ENCODE measurements around the gene RBM3.

GRCh38 chrX:48576108-48576507 is 1.8 kb downstream of the RBM3 start:
- no peak for TF ChIP-seq SPI1 (IDR thresholded peaks at IDR 0.05; ENCODE audit: borderline replicate concordance, low read depth)
- TF ChIP-seq CTCF (IDR thresholded peaks at IDR 0.05; ENCODE audit: insufficient read depth, low read length): no peak
